DOHH2 (cell line): ENCODE measurements around the gene OTOL1.

Source experiments
- CTCF ChIP-seq: fragments of 200-600 bp; sonication (generic); IDR thresholded peaks from one replicate; pipeline ENCODE4 v1.5.1; 2014; ENCODE audit warnings: antibody characterized with exemption, mild to moderate bottlenecking, low read depth, low read length; ENCODE audit not compliant: poor library complexity, severe bottlenecking
- EZH2phosphoT487 ChIP-seq: fragments of 200-600 bp; sonication (generic); IDR thresholded peaks from 2 replicates; pipeline ENCODE4 v1.6.1; 2017; ENCODE audit warnings: borderline replicate concordance, mild to moderate bottlenecking, antibody characterized with exemption, low read length, moderate library complexity, mixed read lengths

GRCh38 chr3:161510510-161511260 is 14.1 kb downstream of the OTOL1 start:
- TF ChIP-seq CTCF (no peak), EZH2phosphoT487 (no peak)
